Stimulated activated CD8-positive, alpha-beta memory T cell treated with anti-CD3 and anti-CD28 coated beads, Interleukin-4, amount 100 ng/mL, for 24 hours (primary cell): ENCODE measurements around the gene MDFIC.

Source experiments
- DNase-seq: peaks from one replicate; pipeline ENCODE4 v3.0.0-alpha.2; 2020; ENCODE audit warnings: low read depth

The MDFIC gene

GRCh38 chr7:115040057-115040456, 118.2 kb downstream of the MDFIC start:
- DNase-seq = no peak

GRCh38 chr7:115040495-115040894, 118.6 kb downstream of the MDFIC start:
- DNase-seq = no peak

GRCh38 chr7:115042596-115042995, 120.7 kb downstream of the MDFIC start:
- DNase-seq = no peak

GRCh38 chr7:115043605-115044004, 121.7 kb downstream of the MDFIC start:
- DNase-seq = no peak

GRCh38 chr7:115044224-115044623, 122.3 kb downstream of the MDFIC start:
- DNase-seq = no peak

- DNase-seq = no peak
Measured at GRCh38 chr7:115047958-115048720, 126.2 kb downstream of the MDFIC start.

- DNase-seq = no peak
Measured at GRCh38 chr7:115052706-115053105, 130.8 kb downstream of the MDFIC start.

- DNase-seq = no peak
Measured at GRCh38 chr7:115054478-115055065, 132.7 kb downstream of the MDFIC start.

GRCh38 chr7:115056019-115056418, 134.1 kb downstream of the MDFIC start:
- no peak for DNase-seq

- DNase-seq = no peak
Measured at GRCh38 chr7:115058726-115059125, 136.8 kb downstream of the MDFIC start.

- no peak for DNase-seq
Measured at GRCh38 chr7:115059321-115059720, 137.4 kb downstream of the MDFIC start.

- no peak for DNase-seq
Measured at GRCh38 chr7:115060095-115060870, 138.4 kb downstream of the MDFIC start.

GRCh38 chr7:115066050-115066449, 144.2 kb downstream of the MDFIC start:
- no peak for DNase-seq

GRCh38 chr7:115066634-115067033, 144.7 kb downstream of the MDFIC start:
- DNase-seq = no peak

GRCh38 chr7:115068220-115068619, 146.3 kb downstream of the MDFIC start:
- DNase-seq = no peak
